ENCODE results near the gene PSMG4.

DNA sequence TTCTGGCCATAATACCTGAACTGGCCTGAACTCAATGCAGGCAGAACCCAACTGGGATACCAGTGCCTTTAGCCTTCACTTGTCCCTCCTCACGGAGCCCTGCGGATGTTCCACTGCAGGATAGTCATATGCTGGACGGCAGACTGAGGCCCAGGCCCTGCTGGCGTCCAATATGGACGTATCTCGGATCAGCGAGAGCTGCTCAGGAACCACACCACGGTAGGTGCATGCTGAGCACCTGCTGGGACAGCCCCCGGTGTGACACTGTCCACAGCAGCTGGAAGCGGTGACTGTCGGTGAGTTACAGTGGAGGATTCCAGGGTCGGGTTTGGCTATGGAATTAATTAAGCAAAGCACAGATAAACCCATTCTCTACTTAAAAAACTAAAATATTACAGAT, 48.7 kb downstream of the PSMG4 start:
- TF ChIP-seq, protein P1, sequence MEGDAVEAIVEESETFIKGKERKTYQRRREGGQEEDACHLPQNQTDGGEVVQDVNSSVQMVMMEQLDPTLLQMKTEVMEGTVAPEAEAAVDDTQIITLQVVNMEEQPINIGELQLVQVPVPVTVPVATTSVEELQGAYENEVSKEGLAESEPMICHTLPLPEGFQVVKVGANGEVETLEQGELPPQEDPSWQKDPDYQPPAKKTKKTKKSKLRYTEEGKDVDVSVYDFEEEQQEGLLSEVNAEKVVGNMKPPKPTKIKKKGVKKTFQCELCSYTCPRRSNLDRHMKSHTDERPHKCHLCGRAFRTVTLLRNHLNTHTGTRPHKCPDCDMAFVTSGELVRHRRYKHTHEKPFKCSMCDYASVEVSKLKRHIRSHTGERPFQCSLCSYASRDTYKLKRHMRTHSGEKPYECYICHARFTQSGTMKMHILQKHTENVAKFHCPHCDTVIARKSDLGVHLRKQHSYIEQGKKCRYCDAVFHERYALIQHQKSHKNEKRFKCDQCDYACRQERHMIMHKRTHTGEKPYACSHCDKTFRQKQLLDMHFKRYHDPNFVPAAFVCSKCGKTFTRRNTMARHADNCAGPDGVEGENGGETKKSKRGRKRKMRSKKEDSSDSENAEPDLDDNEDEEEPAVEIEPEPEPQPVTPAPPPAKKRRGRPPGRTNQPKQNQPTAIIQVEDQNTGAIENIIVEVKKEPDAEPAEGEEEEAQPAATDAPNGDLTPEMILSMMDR (conservative IDR thresholded peaks at IDR 0.05; ENCODE audit: low read depth, low read length), result no peak
- TF ChIP-seq EZH2phosphoT487 (IDR thresholded peaks at IDR 0.05; ENCODE audit: borderline replicate concordance, low read length) (no peak), EZH2 (IDR thresholded peaks at IDR 0.05; ENCODE audit: low read length, unreplicated experiment) (no peak)
